Measurements from ENCODE around the gene AGGF1.
A peak's percentile ranks its signal among the peaks of the same experiment; 100 is the strongest.
"Not testable (repeated sequence)": the region's sequence is repeated elsewhere in the genome, so short reads cannot be mapped to it uniquely, and the experiment has no call there.

AGGF1 gene

DNA sequence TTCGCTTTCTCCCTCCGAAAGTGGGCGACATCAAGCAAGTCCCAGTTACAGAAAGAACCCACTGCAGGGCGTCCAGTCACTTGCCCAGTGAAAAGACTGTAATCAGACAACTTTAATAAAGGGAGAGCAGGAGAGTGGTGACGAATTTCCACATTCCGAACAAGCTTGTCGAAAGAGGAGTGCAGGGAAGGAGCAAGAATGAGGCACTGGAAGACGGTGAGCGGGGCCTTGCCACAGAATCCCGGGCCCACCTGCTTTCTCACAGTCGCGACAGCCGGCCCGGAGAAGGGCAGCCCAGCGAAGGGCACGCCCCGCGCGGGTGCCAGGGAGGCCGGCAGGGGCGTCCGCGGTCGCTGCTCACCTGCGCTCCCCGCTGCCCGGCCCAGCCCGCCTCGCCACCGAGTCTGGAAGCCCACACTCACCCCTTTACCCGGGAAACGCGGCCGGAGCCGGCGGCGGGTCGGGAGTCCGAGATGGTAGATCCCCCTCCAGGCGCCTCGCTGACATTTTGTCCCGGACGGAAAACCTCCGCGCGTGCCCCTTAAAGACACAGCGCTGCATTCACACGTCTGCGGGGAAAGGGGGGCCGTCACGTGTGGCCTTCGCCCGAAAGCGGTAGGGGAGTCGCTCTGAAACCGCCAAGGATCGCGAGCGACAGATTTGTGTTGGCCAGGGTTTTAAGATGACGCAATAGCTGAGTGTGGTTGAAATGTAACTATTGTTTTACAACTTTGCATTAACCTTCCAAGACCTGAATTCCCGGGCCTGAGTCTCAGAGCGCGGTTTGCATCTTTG, 56.7 kb downstream of the AGGF1 start, which contains the start of gene ZBED3:
Gene ZBED3 (minus strand): TSS at position 597 of the 795 bp plus-strand sequence. CDS start 9,407 bp downstream, outside the sequence.
- peak; percentile 6 to 23 (median 18) for DNase-seq (ENCODE audit: low read depth in 2 of 3, low spot score in 1 of 3)

DNA sequence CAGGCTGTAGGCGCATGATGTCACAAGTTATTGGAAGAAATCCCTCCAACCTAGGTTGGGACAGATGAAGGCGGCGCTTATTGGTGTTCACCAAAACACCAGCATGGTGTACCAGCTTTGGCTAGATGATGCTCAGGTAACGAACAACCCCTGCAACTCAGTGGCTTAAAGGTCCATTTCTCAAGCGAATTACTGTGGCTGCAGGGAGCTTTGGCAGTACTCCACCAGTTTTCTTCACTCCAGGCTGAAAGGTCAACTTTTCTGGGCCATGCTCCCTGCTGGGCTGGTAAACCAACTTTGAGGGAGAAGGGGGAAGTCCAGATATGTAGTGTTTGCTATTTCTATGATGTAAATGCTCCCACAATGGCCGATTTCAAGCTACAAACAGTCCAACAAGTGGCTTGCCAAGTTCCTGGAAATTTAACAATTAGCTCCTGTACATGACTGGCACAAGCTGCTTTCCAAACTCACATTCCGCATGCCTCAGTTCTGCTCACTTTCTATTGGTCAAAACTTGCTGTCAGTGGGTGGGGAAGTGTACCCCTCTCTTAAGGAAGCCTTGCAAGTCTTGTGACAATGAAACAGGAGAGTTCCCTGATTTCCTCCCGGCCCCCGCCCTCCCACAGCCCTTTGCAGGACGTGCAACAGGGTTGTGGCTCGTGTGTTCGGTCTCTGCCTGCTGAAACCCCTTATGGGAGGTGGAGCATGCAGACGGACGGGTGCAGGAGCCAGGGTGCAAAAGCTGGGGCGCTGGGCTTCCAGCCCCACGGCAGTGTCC, 57.5 kb downstream of the AGGF1 start:
- no peak for DNase-seq (ENCODE audit: low read depth in 2 of 3, low spot score in 1 of 3)

DNA sequence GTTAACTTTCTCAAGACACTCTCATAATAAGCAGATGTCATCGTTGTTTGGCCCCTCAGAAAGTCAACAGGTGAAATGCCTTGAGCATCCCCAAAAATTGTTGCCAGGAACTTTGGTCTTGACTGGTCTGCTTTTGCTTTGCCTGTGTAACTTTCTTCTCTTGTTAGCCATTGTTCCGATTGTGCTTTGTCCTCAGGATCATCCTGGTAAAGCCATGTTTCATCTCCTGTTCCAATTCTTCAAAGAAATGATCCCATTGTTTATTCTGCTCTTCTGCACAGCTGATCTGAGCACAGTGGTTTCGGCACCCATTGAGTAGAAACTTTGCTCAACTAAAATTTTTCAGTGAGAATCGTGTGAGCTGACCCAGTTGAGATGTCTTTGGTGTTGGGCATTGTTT, 65.0 kb downstream of the AGGF1 start:
- no peak for DNase-seq (ENCODE audit: low read depth in 2 of 3, low spot score in 1 of 3)

DNA sequence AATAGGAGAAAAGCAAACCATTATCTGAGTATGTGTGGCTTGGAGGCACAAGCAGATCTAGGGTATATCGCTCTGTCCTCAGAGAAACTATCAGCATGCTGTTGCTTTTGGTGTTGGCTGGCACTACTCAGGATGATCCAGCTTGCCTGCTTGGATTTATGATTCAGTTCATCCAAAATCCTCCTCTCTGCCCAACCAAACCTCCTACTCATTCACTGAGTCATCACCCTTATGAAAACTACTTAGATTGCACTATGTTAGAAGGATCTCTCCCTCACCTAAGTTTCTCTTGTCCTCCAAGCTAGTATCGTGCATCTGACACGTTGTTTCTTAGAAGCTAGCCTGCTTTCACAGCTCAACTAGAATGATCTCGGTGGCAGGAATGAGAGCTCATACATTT, 71.1 kb downstream of the AGGF1 start:
- no peak for DNase-seq (ENCODE audit: low read depth in 2 of 3, low spot score in 1 of 3)

DNA sequence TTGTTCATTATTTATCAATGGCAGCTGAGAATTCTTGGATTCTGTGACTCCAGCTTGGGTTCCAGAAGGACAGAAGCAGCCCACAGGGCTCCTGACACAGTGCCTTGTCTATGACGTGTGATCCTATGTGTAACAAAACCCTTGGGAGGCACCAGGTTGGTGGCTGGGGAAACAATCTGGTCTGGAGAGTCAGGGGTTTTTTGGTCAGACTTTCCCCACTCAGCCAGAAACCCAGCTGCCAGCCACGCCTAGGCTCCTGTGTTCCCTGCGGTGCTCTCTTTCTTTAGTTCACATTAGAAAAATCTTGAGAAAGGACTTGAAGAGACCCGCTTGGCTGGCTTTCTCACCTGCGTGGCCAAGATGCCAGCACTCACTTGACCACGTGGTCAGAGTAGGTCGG, 72.3 kb downstream of the AGGF1 start:
- DNase-seq (ENCODE audit: low read depth in 2 of 3, low spot score in 1 of 3), result no peak

DNA sequence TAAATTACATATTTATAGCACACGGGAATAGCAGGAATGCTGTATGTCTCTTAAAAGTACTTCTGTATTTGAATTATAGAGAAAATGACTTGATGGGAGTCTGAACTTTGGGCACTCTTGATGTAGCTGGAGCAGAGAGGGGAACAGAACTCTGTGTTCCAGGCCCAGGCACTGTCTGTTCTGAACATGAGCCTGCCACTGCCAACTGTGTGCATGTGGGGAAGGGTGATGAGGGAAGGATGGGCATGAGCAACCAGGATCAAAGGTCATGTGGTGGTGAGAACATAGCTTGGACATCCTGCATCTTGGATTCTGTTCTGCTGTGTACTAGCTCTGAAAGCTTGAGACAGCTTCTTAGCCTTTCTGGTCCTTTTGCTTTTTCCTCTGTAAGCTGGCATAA, 73.3 kb downstream of the AGGF1 start:
- DNase-seq (ENCODE audit: low read depth in 2 of 3, low spot score in 1 of 3), result no peak

DNA sequence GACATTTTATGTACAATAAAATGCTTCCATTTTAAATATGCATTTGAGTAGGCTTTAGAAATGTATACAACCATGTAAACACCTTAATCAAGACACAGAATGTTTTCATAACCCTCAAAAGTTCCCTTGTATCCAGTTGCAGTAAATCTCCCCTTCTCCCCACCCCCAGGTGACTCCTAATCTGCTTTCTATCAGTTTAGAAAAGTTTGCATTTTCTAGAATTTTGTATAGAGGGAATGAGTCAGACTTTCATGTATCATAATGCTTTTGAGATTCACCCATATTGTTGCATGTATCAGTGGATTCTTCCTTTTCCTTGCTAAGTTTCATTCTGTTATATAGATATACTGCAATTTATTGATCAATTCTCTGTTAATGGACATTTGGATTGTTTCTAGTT, 74.6 kb downstream of the AGGF1 start:
- no peak for DNase-seq (ENCODE audit: low read depth in 2 of 3, low spot score in 1 of 3)

DNA sequence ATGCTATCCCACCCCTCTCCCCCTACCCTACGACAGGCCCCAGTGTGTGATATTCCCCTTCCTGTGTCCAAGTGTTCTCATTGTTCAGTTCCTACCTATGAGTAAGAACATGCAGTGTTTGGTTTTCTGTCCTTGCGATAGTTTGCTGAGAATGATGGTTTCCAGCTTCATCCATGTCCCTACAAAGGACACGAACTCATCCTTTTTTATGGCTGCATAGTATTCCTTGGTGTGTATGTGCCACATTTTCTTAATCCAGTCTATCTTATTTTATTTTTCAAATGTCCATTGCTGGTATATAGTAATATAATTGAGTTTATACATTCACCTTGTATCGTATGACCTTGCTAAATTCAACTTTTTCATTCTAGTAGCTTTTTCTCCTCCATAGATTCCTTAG, 76.8 kb downstream of the AGGF1 start:
- DNase-seq (ENCODE audit: low read depth in 2 of 3, low spot score in 1 of 3), result not testable (repeated sequence)

Data from stimulated activated CD4-positive, alpha-beta T cell treated with anti-CD3 and anti-CD28 coated beads, Interleukin-12 subunit alpha, Interleukin-12 subunit beta, amount 100 ng/mL, for 48 hours (primary cell).